ENCODE results near the gene KCNA3. TPM values are rescaled to one million over a fixed set of nuclear protein-coding genes. Genes with fewer than 3 reads are reported as not detected.
A peak's percentile ranks its signal among the peaks of the same experiment; 100 is the strongest.

The KCNA3 gene
- total and polyA plus RNA-seq, 2 experiments from 2014 or later, result 0.43 TPM; not detected in 1

DNA sequence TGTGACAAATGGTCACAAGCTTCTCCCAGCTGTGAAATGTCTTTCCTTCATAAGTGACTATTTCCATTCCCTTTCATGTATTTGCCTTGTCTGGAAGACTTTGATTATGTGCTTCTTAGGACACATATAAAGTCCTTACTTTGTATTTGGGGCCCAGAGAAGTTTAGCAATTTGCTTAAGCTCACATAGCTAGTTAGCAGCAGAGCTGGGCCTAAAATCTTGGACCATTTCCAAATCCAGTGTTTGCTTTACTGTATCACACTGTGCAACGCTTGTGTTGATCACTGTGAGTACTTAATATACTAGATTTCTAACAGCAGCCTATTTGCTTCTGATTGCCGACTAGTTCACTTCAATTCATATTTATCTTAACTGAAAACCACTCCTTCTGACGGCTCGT is 2.2 kb upstream of the KCNA3 start:
- H2AFZ ChIP-seq, result no peak overlapping the region
- WGBS (ENCODE audit: low lambda C conversion rate, missing lambda C conversion rate), result 71% methylated on average over 4 of the region's 4 CpGs
- no peaks in the 10 kb centered on the region for H4K20me1 ChIP-seq (ENCODE audit: insufficient read depth, poor library complexity, severe bottlenecking)
- H3K27me3 ChIP-seq, result peaks cover 83% of the 10 kb centered on the region
- H3K36me3 ChIP-seq (replicated peaks; ENCODE audit: insufficient read depth, low read depth), result no peaks in the 10 kb centered on the region
- H3K9me3 ChIP-seq (ENCODE audit: low read depth), result no peaks in the 10 kb centered on the region
- H3K27ac ChIP-seq, result no peak overlapping the region
- no peaks in the 10 kb centered on the region for H3K9me2 ChIP-seq (replicated peaks; ENCODE audit: insufficient read depth)
- H3K4me2 ChIP-seq, result no peak overlapping the region
- no peaks in the 10 kb centered on the region for H3K79me2 ChIP-seq
- TF ChIP-seq EZH2 (IDR thresholded peaks at IDR 0.05; ENCODE audit: borderline replicate concordance), result no peak
- H3K4me3 ChIP-seq, result no peak overlapping the region
- H3K4me1 ChIP-seq (ENCODE audit: insufficient read depth), result no peaks in the 10 kb centered on the region
- no peak for DNase-seq (ENCODE audit: low spot score)

DNA sequence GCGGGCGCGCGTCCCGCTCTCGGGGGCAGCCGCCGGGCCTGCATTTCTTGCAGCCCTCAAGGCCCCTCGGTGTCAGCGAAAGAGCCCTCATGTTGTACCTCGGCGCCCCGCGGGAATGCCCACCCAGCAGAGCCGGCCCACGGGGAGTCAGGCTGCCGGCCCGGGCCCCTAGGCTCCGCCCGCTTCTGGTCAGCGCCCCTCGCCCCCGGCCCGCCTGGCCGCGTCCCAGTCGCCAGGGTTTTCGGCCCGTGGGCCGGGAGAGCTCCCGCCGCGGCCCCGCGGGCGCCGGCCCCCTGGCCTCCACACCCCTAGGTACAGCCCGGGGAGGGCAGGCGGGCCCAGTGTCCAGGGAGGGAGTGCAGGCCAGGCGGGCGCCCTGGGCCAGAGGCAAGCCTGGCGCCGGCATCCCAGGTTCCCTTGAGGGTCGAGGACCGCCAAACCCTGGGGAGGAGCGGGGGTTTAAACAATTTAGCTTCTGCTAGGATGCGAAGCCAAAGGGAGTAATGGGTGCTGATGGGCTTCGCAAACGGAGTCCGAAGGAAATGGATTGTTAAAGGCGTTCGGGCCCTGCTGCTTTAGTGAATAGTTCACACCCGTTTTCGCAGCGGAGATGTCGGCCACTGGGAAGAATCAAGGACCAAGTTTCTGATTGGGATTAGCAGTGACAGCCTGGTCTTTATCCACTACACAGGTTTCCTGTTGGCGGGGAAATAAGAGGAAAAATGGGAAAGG is 486 bp upstream of the KCNA3 start:
- DNase-seq (ENCODE audit: low spot score), result peak; percentile 10
- H4K20me1 ChIP-seq (ENCODE audit: insufficient read depth, poor library complexity, severe bottlenecking), result no peaks in the 10 kb centered on the region
- peak overlapping the region; percentile 98 for H3K4me2 ChIP-seq
- no peaks in the 10 kb centered on the region for H3K79me2 ChIP-seq
- TF ChIP-seq EZH2 (IDR thresholded peaks at IDR 0.05; ENCODE audit: borderline replicate concordance) (peak; percentile 37), EZH2phosphoT487 (IDR thresholded peaks at IDR 0.05; ENCODE audit: low read depth, severe bottlenecking, unreplicated experiment) (no peak)
- peaks cover 84% of the 10 kb centered on the region for H3K27me3 ChIP-seq
- peak overlapping the region; percentile 49 for H3K4me3 ChIP-seq
- 3% methylated on average over 47 of the region's 57 CpGs for WGBS (ENCODE audit: low lambda C conversion rate, missing lambda C conversion rate)
- peak overlapping the region; percentile 71 for H2AFZ ChIP-seq
- H3K4me1 ChIP-seq (ENCODE audit: insufficient read depth), result no peaks in the 10 kb centered on the region
- H3K36me3 ChIP-seq (replicated peaks; ENCODE audit: insufficient read depth, low read depth), result no peaks in the 10 kb centered on the region
- no peak overlapping the region for H3K27ac ChIP-seq
- H3K9me3 ChIP-seq (ENCODE audit: low read depth), result no peaks in the 10 kb centered on the region
- H3K9me2 ChIP-seq (replicated peaks; ENCODE audit: insufficient read depth), result no peaks in the 10 kb centered on the region

DNA sequence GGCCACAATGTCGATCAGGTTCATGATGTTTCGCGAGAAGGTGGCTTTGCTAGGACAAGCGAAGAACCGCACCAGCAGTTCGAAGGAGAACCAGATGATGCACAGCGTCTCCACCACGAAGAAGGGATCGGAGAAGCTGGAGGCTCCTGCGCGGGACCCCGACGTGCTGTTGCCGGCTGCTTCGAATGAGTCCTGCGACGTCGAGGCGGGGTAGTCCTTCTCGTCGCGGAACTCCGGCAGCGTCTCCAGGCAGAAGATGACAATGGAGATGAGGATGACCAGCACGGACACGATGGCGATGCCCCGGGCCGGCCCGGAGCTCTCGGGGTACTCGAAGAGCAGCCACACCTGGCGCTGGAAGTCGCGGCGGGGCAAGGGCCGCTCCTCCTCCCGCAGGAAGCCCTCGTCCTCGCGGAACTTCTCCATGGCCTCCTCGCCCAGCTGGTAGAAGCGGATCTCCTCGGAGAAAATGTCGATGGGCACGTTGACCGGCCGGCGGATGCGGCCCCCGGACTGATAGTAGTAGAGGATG is 869 bp downstream of the KCNA3 start:
- TF ChIP-seq, protein P1, sequence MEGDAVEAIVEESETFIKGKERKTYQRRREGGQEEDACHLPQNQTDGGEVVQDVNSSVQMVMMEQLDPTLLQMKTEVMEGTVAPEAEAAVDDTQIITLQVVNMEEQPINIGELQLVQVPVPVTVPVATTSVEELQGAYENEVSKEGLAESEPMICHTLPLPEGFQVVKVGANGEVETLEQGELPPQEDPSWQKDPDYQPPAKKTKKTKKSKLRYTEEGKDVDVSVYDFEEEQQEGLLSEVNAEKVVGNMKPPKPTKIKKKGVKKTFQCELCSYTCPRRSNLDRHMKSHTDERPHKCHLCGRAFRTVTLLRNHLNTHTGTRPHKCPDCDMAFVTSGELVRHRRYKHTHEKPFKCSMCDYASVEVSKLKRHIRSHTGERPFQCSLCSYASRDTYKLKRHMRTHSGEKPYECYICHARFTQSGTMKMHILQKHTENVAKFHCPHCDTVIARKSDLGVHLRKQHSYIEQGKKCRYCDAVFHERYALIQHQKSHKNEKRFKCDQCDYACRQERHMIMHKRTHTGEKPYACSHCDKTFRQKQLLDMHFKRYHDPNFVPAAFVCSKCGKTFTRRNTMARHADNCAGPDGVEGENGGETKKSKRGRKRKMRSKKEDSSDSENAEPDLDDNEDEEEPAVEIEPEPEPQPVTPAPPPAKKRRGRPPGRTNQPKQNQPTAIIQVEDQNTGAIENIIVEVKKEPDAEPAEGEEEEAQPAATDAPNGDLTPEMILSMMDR (IDR thresholded peaks at IDR 0.05; ENCODE audit: poor library complexity), result no peak
- TF ChIP-seq EZH2phosphoT487 (IDR thresholded peaks at IDR 0.05; ENCODE audit: low read depth, severe bottlenecking, unreplicated experiment), result no peak
- TF ChIP-seq EZH2 (IDR thresholded peaks at IDR 0.05; ENCODE audit: borderline replicate concordance), result no peak
- Histone ChIP-seq H3K4me1 (ENCODE audit: insufficient read depth) (no peaks in the 10 kb centered on the region), H3K4me2 (peak overlapping the region; percentile 98), H3K27ac (no peak overlapping the region), H3K9me2 (replicated peaks; ENCODE audit: insufficient read depth) (no peaks in the 10 kb centered on the region), H4K20me1 (ENCODE audit: insufficient read depth, poor library complexity, severe bottlenecking) (no peaks in the 10 kb centered on the region), H3K4me3 (no peak overlapping the region), H2AFZ (peak overlapping the region; percentile 71), H3K79me2 (no peaks in the 10 kb centered on the region), H3K27me3 (peaks cover 79% of the 10 kb centered on the region), H3K9me3 (ENCODE audit: low read depth) (no peaks in the 10 kb centered on the region), H3K36me3 (replicated peaks; ENCODE audit: insufficient read depth, low read depth) (no peaks in the 10 kb centered on the region)
- 52% methylated on average over 45 of the region's 51 CpGs for WGBS (ENCODE audit: low lambda C conversion rate, missing lambda C conversion rate)
- no peak for DNase-seq (ENCODE audit: low spot score)

DNA sequence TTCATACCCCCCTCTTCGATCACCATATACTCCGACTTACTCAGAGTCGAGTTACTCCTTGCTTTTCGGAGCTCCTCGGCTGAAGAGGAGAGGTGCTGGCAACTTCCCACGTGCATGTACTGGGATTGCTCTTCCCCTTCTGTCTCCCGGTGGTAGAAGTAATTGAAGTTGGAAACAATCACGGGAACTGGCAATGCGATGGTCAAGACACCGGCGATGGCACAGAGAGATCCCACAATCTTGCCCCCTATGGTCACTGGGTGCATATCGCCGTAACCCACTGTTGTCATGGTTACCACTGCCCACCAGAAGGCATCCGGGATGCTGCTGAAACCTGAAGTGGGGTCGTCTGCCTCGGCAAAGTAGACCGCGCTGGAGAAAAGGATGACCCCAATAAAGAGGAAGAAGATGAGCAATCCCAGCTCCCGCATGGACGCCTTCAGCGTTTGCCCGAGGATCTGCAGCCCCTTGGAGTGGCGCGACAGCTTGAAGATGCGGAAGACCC is 1.5 kb downstream of the KCNA3 start:
- H3K4me2 ChIP-seq, result no peak overlapping the region
- TF ChIP-seq EZH2 (IDR thresholded peaks at IDR 0.05; ENCODE audit: borderline replicate concordance) (no peak), EZH2phosphoT487 (IDR thresholded peaks at IDR 0.05; ENCODE audit: low read depth, severe bottlenecking, unreplicated experiment) (no peak)
- TF ChIP-seq, protein P1 (IDR thresholded peaks at IDR 0.05; ENCODE audit: poor library complexity), result no peak
- no peaks in the 10 kb centered on the region for H4K20me1 ChIP-seq (ENCODE audit: insufficient read depth, poor library complexity, severe bottlenecking)
- H3K79me2 ChIP-seq, result no peaks in the 10 kb centered on the region
- H3K4me3 ChIP-seq, result no peak overlapping the region
- no peaks in the 10 kb centered on the region for H3K9me3 ChIP-seq (ENCODE audit: low read depth)
- no peaks in the 10 kb centered on the region for H3K4me1 ChIP-seq (ENCODE audit: insufficient read depth)
- H3K36me3 ChIP-seq (replicated peaks; ENCODE audit: insufficient read depth, low read depth), result no peaks in the 10 kb centered on the region
- 90% methylated on average over 25 of the region's 25 CpGs for WGBS (ENCODE audit: low lambda C conversion rate, missing lambda C conversion rate)
- no peaks in the 10 kb centered on the region for H3K9me2 ChIP-seq (replicated peaks; ENCODE audit: insufficient read depth)
- no peak for DNase-seq (ENCODE audit: low spot score)
- H3K27ac ChIP-seq, result no peak overlapping the region
- no peak overlapping the region for H2AFZ ChIP-seq
- H3K27me3 ChIP-seq, result peaks cover 85% of the 10 kb centered on the region

Data from hepatocyte (in vitro differentiated cells).